ENCODE data around the gene TRIM63.

Gene TRIM63

GRCh38 chr1:26003756-26004155 lies 63.7 kb downstream of the TRIM63 start:
- in situ Hi-C loops (cut with HindIII; ENCODE audit: low pct_ligation_motif_present, low pct_unique_long_range_greater_than_20kb, low sequenced_read_pairs): no loop called here
- no peak for DNase-seq

GRCh38 chr1:26003262-26003661 lies 64.2 kb downstream of the TRIM63 start:
- no peak for DNase-seq
- in situ Hi-C loops (cut with HindIII; ENCODE audit: low pct_ligation_motif_present, low pct_unique_long_range_greater_than_20kb, low sequenced_read_pairs): no loop called here
